Measurements from ENCODE around the gene OR4M1. TPM values are rescaled to one million over a fixed set of nuclear protein-coding genes. Genes with fewer than 3 reads are reported as not detected.
"Not testable (repeated sequence)": the region's sequence is repeated elsewhere in the genome, so short reads cannot be mapped to it uniquely, and the experiment has no call there.

OR4M1 gene, protein sequence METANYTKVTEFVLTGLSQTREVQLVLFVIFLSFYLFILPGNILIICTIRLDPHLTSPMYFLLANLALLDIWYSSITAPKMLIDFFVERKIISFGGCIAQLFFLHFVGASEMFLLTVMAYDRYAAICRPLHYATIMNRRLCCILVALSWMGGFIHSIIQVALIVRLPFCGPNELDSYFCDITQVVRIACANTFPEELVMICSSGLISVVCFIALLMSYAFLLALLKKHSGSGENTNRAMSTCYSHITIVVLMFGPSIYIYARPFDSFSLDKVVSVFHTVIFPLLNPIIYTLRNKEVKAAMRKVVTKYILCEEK
- not detected for polyA plus RNA-seq (ENCODE audit: insufficient read length in 4 of 4)

DNA sequence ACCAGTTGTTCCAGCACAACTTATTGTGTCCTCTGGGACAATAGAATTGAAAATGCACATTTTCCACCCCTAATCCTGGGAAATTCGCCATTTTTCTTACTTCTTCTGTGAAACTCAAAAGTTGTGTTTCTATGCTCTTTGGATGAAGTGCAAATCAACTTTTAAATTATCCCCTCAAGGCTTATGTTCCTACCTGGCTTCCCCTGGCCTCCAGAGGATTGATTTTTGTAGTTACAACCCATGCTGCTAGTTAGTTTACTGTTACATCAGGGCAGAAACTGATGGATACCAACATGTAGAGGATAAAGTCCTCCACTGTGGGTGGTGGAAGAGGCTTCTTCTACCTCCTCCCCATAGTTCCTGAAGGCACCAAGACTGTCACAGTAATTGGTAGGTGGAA is at the start of gene OR4M1:
Gene OR4M1 (plus strand): TSS at position 301 of the 400 bp plus-strand sequence. CDS start 6,819 bp downstream, outside the sequence.
- DNase-seq (ENCODE audit: low read depth in 4 of 4, low spot score in 3 of 4), result not testable (repeated sequence)

DNA sequence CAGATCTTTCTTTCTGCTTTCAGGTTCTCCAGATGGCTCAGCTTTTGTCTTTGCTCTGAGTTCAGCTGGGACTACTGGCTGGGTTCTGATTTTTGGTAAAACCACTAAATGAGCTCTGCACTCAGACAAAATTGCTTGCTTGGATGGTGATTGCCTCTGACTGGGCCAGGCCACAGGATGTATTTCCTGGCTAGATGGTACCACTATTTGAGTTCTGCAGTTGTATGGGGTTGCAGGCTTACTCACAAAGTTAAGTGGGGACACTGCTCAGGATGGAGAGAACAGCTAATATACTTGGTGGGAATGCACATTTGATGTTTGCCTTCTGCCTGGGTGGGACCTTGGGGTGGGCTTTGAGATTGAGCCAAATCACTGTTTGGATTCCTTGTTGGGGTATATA is 43.9 kb upstream of the OR4M1 start:
- DNase-seq (ENCODE audit: low read depth in 4 of 4, low spot score in 3 of 4), result no peak

DNA sequence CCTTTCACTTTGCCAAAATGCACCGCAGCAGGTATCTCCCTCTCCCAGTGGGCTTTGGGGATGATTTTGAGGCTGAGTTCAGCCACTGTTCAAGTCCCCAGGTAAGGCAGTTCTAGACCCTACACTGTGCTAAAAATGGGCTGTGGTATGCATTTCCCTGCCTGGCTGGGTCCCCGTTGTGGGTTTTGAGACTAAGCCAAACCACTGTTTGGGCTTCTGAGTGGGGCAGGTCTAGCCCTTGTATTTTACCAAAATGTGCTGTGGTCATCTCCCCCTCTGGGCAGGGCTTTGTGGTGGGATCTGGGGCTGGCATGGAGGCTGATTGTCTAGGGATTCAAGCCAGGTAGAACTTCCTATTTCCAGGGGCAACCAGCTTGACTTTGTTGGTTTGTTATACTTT is 43.5 kb upstream of the OR4M1 start:
- DNase-seq (ENCODE audit: low read depth in 4 of 4, low spot score in 3 of 4), result no peak

DNA sequence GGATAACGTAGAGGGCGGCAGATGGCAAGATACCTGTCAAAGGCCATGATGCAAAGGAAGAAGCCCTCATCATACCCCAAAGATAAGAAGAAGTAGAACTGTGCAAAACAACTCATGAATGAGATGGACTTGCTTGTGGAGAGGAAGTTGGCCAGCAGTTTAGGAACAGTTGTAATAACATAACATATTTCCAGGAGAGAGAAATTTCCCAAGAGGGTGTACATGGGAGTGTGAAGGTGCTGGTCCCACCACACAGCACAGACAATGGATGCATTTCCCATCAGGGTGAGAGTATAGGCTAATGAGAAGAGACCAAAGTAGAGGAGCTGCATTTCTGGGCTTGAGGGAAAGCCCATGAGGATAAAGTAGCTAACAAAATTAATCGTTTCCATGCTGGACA is 39.4 kb upstream of the OR4M1 start:
- DNase-seq (ENCODE audit: low read depth in 4 of 4, low spot score in 3 of 4), result not testable (repeated sequence)

DNA sequence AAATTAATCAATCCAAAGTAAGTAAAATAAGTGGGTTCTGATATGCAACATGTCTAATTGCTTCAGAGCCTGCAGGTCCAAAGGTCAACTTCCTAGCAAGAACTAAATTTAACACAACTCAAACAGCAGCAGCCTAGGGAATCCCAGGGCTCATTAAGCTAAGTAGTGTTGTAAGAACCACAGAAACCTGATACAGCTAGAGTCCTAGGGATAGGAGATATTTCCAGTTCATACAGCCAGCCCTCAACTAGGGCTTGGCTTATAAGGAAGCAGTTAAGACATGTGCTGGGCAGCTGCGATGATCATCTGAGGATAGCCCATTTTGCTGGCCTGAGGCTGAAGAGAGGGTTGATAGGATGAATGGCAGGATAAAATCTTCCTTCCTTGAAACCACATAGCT is 30.0 kb upstream of the OR4M1 start, which contains the start of gene OR4Q3:
Gene OR4Q3 (plus strand): TSS at position 316 of the 400 bp plus-strand sequence.
- no peak for DNase-seq (ENCODE audit: low read depth in 4 of 4, low spot score in 3 of 4)

DNA sequence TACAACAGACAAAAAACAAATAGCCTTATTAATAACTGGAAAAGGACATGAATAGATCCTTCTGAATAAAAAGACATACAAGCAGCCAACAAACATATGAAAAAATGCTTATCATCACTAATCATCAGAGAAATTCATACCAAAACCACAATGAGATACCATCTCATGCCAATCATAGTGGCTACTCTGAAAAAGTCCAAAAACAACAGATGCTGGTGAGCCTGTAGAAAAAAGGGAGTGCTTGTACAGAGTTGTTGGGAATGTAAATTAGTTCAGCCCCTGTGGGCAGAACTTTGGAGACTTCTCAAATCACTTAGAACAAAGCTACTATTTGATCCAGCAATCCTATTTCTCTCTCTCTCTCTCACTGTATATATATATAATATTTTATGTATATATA is 21.0 kb upstream of the OR4M1 start:
- not testable (repeated sequence) for DNase-seq (ENCODE audit: low read depth in 4 of 4, low spot score in 3 of 4)

DNA sequence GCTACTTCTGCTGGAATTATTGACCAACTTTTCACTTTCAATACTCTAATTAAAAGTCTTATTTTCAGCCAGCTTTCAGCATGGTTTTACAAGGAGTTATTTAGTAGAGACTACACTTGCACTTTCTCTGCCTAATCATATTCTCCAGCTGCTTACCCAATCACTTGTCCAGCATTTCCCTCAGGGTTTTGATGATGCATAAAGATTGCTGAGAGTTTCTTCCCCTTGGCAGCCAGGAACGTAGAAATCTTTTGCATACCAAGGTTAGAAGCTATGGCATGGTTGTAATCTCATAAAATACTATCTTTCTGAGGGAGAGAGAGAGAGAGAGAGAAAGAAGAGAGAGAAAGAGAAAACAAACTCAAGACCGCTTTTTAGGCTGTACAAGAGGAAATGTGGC is 19.1 kb upstream of the OR4M1 start:
- DNase-seq (ENCODE audit: low read depth in 4 of 4, low spot score in 3 of 4), result no peak

DNA sequence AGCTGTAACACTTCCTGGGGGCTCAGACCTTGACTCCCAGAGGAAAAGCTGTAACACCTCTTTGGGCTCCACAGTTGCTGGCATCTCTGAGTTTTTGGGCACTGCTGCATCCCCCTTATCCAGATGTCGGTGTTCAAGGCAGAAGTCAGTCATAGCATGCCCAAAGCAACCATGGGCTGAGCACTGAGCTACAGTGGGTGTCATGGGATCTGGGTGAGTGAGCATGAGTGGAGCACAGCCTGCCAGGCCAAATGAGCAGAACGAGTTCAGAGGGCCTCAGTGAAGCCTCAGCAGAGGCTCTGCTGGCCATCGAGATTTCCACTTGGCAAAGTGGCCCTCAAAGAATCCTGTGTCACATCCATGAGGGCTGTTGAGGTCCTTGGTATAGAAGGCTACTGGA is 1.8 kb upstream of the OR4M1 start:
- not testable (repeated sequence) for DNase-seq (ENCODE audit: low read depth in 4 of 4, low spot score in 3 of 4)

DNA sequence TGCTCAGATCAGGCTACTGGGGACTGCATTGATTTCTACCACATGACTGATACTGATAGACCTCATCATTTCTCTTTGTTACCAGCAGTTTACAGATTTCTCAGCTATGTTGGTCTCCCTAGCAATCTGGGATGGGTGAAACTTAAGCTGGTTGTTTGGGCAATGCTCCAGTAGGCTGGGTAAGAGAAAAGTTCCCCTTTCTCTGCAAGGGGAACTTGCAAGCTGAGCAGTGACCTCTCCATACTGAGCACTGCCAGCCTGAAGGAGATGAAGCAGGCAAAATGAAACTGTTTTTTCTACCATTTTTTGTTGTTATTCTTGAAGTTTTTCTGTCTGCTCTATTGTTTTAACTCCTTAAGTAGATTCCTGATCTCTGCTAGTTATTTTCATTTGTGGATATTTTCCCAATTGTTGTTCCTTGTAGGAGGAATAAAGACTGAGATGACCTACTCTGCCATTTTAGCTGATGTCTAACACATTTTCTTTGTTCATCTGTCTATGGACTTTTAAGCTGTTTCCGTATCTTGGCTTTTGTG is 1.3 kb upstream of the OR4M1 start:
- no peak for DNase-seq (ENCODE audit: low read depth in 4 of 4, low spot score in 3 of 4)

DNA sequence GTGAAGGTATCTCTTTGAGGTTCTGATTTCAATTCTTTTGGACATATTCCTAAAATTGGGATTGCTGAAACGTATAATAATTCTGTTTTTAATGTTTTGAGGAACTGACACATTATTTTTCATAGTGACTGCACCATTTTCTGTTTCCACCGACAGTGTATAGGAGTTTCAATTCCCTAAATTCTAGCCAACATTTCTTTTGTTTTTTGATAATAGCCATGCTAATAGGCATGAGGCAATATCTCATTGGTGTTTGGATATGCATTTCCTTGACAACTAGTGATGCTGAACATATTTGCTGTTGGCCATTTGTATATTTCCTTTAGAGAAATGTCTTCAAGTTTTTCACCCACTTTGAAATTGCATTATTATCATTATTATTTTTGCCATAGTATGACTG is 850 bp upstream of the OR4M1 start:
- not testable (repeated sequence) for DNase-seq (ENCODE audit: low read depth in 4 of 4, low spot score in 3 of 4)

DNA sequence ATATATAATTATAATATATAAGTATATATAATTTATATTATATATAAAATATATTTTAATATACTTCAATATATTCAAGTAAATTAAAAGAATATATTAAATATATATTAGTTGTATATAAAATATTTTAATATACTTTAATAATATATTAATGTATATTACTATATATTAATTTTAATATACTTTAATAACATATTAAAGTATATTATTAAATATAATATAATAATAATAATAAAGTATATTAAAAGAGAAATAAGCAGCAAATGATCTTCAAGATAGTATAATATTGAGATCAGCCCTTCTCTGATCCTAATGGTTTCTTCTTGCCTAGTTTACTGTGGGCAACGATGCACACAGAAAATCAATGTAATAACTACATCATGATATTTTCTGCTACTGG is 2.3 kb downstream of the OR4M1 start:
- no peak for DNase-seq (ENCODE audit: low read depth in 4 of 4, low spot score in 3 of 4)

DNA sequence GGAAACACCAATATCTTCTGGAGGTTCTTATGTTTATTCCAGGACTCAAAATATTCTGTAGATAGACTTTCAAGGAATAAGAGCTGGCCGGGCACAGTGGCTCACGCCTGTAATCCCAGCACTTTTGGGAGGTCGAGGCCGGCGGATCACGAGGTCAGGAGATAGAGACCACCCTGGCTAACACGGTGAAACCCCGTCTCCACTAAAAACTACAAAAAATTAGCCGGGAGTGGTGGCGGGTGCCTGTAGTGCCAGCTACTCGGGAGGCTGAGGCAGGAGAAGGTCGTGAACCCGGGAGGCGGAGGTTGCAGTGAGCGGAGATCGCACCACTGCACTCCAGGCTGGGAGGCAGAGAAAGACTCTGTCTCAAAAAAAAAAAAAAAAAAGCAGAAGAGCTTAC is 12.5 kb downstream of the OR4M1 start:
- not testable (repeated sequence) for DNase-seq (ENCODE audit: low read depth in 4 of 4, low spot score in 3 of 4)

DNA sequence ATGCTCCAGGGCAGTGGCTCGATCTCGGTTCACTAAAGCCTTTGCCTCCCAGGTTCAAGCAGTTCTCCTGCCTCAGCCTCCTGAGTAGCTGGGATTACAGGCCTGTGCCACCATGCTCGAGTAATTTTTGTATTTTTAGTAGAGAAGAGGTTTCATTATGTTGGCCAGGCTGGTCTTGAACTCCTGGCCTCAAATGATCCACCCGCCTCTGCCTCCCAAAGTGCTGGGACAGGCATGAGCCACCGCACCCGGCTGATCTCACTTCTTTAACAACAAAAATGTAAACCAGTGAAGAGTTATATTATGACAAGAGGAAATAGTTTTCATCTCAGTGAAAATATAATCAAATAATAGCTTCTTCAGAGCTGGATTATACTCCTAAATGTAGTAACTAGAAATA is 14.0 kb downstream of the OR4M1 start:
- DNase-seq (ENCODE audit: low read depth in 4 of 4, low spot score in 3 of 4), result not testable (repeated sequence)

DNA sequence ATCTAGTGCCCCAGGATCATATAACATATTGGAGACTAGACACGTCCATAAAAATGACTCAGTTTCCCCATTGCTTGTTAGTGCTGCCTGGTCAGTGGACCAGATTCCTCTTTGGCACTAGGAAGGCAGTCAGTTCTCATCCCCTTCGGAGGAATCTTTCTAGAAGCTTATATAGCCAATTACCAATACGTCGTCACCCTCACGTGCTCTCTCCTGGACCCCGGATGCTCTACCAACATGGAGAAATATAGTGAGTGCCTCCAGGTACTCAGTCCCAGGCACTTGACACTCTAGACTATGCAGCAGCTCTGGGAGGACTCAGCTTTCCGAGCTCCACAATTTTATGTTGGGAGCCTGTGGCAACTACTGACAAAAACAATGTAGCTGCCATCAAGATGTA is 14.8 kb downstream of the OR4M1 start:
- not testable (repeated sequence) for DNase-seq (ENCODE audit: low read depth in 4 of 4, low spot score in 3 of 4)

DNA sequence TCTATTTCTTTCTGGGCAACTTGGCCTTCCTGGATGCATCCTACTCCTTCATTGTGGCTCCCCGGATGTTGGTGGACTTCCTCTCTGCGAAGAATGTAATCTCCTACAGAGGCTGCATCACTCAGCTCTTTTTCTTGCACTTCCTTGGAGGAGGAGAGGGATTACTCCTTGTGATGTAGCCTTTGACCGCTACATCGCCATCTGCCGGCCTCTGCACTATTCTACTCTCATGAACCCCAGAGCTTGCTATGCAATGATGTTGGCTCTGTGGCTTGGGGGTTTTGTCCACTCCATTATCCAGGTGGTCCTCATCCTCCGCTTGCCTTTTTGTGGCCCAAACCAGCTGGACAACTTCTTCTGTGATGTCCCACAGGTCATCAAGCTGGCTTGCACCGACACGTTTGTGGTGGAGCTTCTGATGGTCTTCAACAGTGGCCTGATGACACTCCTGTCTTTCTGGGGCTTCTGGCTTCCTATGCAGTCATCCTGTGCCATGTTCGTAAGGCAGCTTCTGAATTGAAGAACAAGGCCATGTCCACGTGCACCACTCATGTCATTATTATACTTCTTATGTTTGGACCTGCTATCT is 23.3 kb downstream of the OR4M1 start:
- not testable (repeated sequence) for DNase-seq (ENCODE audit: low read depth in 4 of 4, low spot score in 3 of 4)

DNA sequence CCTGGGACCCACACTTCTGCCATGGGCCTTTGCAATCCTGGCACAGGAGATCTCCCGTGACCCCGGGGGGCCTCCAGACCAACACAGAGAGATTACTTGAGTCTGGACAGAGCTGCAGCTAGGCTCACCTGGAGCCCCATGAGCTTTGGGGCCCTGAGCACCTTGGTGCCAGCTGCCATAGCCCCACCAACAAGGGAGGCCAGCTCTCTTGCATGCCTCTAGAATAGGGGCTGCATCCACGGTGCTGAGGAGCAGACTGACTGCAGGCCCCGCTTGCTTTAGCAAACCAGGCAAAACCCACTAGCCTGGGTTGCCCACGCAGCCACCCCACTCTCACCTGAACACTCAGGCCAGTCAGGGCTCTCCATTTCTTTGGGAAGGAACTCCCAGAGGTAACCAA is 26.6 kb downstream of the OR4M1 start:
- DNase-seq (ENCODE audit: low read depth in 4 of 4, low spot score in 3 of 4), result no peak

DNA sequence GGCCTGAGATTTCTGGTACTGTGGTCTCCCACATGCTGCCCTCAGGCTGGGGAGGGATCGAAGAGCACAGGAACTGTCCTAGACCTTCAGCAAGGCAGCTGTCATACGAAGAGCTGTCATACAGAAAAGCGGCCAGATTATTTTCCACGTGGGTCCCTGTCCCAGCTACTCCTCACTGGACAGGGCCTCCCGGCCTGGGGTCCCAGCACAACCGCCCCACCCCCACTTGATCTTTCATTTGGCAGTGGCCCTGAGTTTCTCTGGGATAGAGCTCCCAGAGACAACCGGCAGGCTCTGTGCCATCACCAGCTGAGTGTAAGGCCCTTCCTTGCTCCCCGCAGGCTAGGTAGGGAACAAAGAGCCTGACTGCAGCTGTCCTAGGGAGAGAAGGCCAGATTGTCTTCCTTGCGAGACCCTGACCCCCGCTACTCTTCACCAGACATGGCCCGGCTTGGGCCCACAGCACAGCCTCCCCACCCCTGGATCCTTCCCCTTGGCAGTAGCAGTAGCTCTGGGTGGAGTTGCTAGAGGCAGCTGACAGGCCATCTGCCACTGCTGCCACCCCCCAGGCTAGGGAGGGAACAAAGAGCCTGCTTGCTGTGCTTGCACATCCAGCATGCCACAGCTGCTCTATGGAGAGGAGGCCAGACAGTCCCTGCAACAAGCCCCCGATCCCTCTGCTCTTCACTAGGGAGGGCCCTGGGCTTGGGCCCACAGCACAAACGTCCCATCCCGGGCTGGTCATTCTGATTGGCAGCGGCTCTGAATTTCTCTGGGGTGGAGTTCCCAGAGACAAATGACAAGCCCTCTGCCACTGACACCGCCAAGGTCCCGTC is 27.2 kb downstream of the OR4M1 start:
- no peak for DNase-seq (ENCODE audit: low read depth in 4 of 4, low spot score in 3 of 4)

DNA sequence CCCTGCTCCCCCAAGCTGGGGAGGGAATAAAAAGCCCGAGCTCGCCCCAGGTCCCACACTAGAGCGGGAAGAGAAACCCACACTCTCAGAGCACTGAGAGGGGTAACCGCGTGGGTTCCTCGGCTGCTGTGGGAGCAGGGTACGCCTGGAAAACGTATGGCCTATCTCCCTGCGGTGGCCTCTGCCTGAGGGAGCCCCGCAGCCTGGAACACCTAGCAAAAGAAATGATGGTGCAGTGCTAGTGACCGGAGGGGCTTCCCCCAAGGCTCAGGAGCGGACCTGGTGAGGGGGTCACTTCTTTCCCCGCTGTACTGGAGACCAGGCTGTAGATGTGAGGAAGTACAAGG is 27.8 kb downstream of the OR4M1 start:
- no peak for DNase-seq (ENCODE audit: low read depth in 4 of 4, low spot score in 3 of 4)

DNA sequence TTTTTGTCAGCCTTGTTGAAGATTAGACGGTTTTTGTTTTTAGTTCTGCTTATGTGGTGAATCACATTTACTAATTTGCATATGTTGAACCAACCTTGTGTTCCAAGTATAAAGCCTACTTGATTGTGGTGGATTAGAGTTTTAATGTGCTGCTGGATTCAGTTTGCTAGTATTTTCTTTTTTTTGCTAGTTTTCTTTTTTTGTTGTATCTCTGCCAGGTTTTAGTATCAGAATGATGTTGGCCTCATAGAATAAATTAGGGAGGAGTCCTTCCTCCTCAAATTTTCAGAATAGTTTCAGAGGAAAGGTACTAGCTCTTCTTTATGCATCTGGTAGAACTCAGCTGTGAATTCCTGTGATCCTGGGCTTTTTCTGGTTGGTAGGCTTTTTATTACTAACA is 30.2 kb downstream of the OR4M1 start, which contains the start of gene OR4N2:
Gene OR4N2 (plus strand): TSS at position 301 of the 400 bp plus-strand sequence. CDS start 23,679 bp downstream, outside the sequence.
- DNase-seq (ENCODE audit: low read depth in 4 of 4, low spot score in 3 of 4), result not testable (repeated sequence)

DNA sequence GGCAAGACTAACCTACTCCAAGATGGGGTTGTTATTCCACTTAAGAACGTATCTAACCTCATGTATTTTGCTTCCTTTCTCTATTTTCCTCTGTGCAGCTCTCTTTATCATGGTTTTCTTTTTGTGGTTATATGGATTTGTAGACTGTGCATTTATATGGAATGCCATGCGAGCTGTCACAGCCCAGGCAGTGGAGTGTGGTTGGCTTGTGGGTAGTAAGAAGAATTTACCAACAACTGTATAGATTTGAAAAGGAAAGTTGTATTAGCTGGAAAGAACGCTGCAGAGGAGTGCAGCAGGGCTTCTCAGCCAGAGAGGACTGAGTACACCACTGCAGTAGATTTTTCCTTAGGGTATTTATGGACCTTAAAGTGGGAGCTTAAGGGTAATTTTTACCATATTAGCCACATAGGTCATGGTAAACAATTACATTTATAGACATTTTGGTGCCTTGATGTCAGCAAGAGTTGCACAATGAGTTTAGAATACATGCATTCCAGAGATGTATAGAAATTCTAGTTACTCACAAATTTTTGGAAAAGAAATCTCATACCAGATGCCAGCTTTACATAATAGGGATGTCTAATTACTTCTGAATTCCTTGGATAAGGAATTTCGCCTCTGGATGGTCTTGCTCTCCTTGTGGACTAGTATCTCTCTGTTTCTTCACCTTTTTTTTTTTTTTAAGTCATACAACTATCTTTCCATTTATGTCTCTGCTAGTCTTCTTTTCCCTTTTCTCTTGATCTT is 40.0 kb downstream of the OR4M1 start:
- not testable (repeated sequence) for DNase-seq (ENCODE audit: low read depth in 4 of 4, low spot score in 3 of 4)
